Measurements from ENCODE around the gene TIGD2. TPM values are rescaled to one million over a fixed set of nuclear protein-coding genes. Genes with fewer than 3 reads are reported as not detected.

The TIGD2 gene
- total RNA-seq, 1 donor from 2014 or later: 7.6 TPM

DNA sequence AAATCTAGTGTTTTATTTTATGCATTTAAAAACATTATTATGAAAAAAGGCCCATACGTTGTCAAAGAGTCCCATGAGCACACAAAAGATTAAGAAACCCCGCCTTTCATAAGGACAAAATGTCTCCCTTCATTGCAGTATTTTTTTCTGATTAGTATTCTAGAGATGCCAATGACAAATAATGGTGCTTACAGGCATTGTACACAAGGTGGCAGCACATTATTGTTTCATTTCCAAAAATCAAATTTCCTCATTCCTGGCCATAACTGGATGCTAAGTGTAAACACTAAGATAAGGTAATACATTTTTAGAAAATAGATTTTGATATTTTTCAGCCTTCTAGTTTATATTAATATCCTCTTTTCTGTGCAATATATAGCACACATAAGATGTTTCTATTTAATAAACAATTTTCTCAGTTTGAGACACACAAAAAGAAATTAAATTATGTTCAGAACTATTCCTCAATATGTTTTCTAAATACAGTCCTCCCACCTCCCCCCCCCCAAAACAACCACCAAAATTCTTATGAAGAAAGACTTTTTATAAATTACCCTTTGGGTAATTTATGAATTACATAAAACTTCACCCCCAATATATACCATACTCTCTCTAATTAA, 47.7 kb downstream of the TIGD2 start:
- H3K36me3 ChIP-seq (ENCODE audit: control insufficient read depth, insufficient read depth, low read length): no peaks in the 10 kb centered on the region
- no peaks in the 10 kb centered on the region for H3K27me3 ChIP-seq (ENCODE audit: control insufficient read depth, insufficient read depth, low read length)
- no peak overlapping the region for H3K4me3 ChIP-seq (ENCODE audit: low read depth, low read length)
- DNase-seq (ENCODE audit: low read depth): no peak
- TF ChIP-seq, protein P1, sequence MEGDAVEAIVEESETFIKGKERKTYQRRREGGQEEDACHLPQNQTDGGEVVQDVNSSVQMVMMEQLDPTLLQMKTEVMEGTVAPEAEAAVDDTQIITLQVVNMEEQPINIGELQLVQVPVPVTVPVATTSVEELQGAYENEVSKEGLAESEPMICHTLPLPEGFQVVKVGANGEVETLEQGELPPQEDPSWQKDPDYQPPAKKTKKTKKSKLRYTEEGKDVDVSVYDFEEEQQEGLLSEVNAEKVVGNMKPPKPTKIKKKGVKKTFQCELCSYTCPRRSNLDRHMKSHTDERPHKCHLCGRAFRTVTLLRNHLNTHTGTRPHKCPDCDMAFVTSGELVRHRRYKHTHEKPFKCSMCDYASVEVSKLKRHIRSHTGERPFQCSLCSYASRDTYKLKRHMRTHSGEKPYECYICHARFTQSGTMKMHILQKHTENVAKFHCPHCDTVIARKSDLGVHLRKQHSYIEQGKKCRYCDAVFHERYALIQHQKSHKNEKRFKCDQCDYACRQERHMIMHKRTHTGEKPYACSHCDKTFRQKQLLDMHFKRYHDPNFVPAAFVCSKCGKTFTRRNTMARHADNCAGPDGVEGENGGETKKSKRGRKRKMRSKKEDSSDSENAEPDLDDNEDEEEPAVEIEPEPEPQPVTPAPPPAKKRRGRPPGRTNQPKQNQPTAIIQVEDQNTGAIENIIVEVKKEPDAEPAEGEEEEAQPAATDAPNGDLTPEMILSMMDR (IDR thresholded peaks at IDR 0.05; ENCODE audit: insufficient read depth, low read length, poor library complexity, severe bottlenecking): peak; percentile 58

DNA sequence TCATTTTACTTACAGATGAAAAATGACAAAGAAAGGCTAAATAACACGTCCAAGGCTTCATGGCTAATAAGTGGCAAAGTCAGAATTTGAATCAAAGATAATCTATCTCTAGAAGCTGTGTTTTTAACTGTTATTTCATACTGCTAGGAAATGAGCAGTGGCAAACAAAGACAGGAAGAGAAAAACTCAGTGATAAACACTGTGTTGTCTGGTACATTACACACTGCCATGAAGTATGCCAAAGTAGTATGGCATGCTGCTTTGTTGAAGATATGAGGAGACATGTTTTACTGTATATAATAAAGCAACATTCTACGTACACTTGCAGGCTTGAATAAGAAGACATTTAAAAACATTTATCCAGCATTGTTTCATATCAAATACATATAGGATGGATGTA, 49.5 kb downstream of the TIGD2 start:
- H3K36me3 ChIP-seq (ENCODE audit: control insufficient read depth, insufficient read depth, low read length): no peaks in the 10 kb centered on the region
- TF ChIP-seq, protein P1 (IDR thresholded peaks at IDR 0.05; ENCODE audit: insufficient read depth, low read length, poor library complexity, severe bottlenecking): no peak
- DNase-seq (ENCODE audit: low read depth): no peak
- H3K27me3 ChIP-seq (ENCODE audit: control insufficient read depth, insufficient read depth, low read length): no peaks in the 10 kb centered on the region
- H3K4me3 ChIP-seq (ENCODE audit: low read depth, low read length): no peak overlapping the region

DNA sequence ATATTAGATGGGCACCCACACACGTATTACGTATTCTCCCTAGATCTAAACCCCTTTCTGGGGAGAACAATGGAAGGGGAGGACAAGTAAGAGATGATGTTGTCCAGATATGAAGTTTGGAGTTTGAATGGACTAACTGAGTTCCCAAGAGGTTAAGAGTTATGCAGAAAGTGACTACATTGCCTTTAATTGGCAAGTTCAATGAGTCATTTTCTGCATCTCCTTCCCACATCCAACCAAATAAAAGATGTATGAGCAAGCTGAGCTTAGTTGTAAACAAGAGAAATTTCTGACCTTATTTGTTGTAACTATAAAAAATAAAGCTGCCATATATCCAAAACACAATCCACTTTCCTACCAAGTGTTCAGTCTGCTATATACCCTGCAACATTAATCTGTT, 50.5 kb downstream of the TIGD2 start:
- Histone ChIP-seq H3K4me3 (ENCODE audit: low read depth, low read length) (no peak overlapping the region), H3K36me3 (ENCODE audit: control insufficient read depth, insufficient read depth, low read length) (no peaks in the 10 kb centered on the region), H3K27me3 (ENCODE audit: control insufficient read depth, insufficient read depth, low read length) (no peaks in the 10 kb centered on the region)
- no peak for DNase-seq (ENCODE audit: low read depth)
- TF ChIP-seq, protein P1 (IDR thresholded peaks at IDR 0.05; ENCODE audit: insufficient read depth, low read length, poor library complexity, severe bottlenecking): no peak

DNA sequence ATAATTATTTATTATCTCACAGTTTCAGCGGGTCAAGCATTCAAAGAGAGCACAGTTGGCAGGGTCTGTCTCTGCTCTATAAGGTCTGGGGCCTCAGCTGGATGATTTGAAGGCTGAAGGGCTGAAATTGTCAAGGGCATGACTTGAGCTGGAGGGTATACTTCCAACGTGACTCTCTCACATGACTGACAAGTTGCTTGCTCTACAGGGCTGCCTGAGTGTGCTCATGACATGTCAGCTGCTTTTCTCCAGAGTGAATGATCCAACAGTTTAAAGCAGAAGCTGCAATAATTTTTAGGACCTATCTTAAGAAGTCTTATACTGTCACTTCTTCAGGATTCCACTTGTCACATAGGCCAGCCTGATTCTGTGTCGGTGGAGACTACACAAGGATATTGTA, 51.2 kb downstream of the TIGD2 start:
- H3K4me3 ChIP-seq (ENCODE audit: low read depth, low read length): no peak overlapping the region
- DNase-seq (ENCODE audit: low read depth): no peak
- no peaks in the 10 kb centered on the region for H3K27me3 ChIP-seq (ENCODE audit: control insufficient read depth, insufficient read depth, low read length)
- H3K36me3 ChIP-seq (ENCODE audit: control insufficient read depth, insufficient read depth, low read length): no peaks in the 10 kb centered on the region
- TF ChIP-seq, protein P1 (IDR thresholded peaks at IDR 0.05; ENCODE audit: insufficient read depth, low read length, poor library complexity, severe bottlenecking): no peak

DNA sequence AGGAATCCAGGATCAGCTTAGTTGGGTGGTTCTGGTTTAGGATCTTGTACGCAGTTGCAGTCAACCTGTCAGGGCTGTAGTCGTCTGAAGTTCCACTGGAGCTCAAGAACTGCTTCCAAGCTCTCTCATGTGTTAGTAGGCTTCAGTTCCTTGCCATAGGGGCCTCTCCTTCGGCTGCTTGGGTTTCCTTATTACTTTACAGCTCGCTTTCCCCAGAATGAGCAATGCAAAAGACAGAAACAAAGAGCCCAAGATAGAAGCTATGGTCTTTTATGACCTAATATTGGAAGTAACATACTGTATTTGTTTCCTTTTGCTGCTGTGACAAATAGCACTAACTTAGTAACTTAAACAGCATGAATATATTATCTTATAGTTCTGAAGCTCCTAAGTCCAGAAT, 51.7 kb downstream of the TIGD2 start:
- Histone ChIP-seq H3K27me3 (ENCODE audit: control insufficient read depth, insufficient read depth, low read length) (no peaks in the 10 kb centered on the region), H3K4me3 (ENCODE audit: low read depth, low read length) (no peak overlapping the region), H3K36me3 (ENCODE audit: control insufficient read depth, insufficient read depth, low read length) (no peaks in the 10 kb centered on the region)
- DNase-seq (ENCODE audit: low read depth): no peak
- TF ChIP-seq, protein P1 (IDR thresholded peaks at IDR 0.05; ENCODE audit: insufficient read depth, low read length, poor library complexity, severe bottlenecking): no peak

DNA sequence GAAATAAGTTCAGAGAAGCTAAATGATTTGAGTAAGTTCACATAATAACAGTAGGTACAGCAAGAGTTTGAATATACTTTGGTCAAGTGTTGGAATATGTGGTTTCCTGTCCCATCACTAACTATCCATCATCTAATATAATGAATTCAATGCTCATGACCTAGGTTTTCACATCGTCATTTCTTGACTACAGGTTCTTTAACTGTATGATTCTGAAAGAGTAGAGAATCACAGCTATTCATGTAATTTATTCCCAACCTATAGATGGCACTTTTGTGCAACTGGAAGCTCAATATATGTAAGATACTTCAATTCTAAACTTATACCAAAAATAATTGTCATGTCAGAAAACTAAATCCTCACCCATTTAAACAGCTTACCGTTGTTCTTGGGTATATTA, 53.1 kb downstream of the TIGD2 start:
- no peak for DNase-seq (ENCODE audit: low read depth)
- Histone ChIP-seq H3K36me3 (ENCODE audit: control insufficient read depth, insufficient read depth, low read length) (no peaks in the 10 kb centered on the region), H3K4me3 (ENCODE audit: low read depth, low read length) (no peak overlapping the region), H3K27me3 (ENCODE audit: control insufficient read depth, insufficient read depth, low read length) (no peaks in the 10 kb centered on the region)
- TF ChIP-seq, protein P1 (IDR thresholded peaks at IDR 0.05; ENCODE audit: insufficient read depth, low read length, poor library complexity, severe bottlenecking): no peak
